Liver (tissue), 3 donors: ENCODE measurements around the gene TMPRSS11D.

ENCODE experiments used
- FOXA1 ChIP-seq: IDR thresholded peaks from 2 replicates; pipeline ENCODE4 v1.6.1; 2016; ENCODE audit warnings: antibody characterized with exemption
- GABPA ChIP-seq, 2 donors: IDR thresholded peaks in 1 of 2; conservative IDR thresholded peaks in 1 of 2; 2 replicates each; pipeline ENCODE4 v1.6.1; 2016; ENCODE audit warnings: antibody characterized with exemption in 2 of 2, mild to moderate bottlenecking in 1 of 2, moderate library complexity in 1 of 2
- HNF4A ChIP-seq, 2 donors: conservative IDR thresholded peaks; 2 replicates each; pipeline ENCODE4 v1.6.1; 2016; ENCODE audit warnings: antibody characterized with exemption in 2 of 2, mild to moderate bottlenecking in 2 of 2
- RAD21 ChIP-seq, 2 donors: IDR thresholded peaks; 2 replicates each; pipeline ENCODE4 v1.6.1; 2016; ENCODE audit warnings: antibody characterized with exemption in 2 of 2, mild to moderate bottlenecking in 2 of 2
- TAF1 ChIP-seq: conservative IDR thresholded peaks from 2 replicates; pipeline ENCODE4 v1.6.1; 2016; ENCODE audit warnings: antibody characterized with exemption, mild to moderate bottlenecking
- YY1 ChIP-seq: IDR thresholded peaks from 2 replicates; pipeline ENCODE4 v1.6.1; 2016; ENCODE audit warnings: antibody characterized with exemption, mild to moderate bottlenecking
- TF ChIP-seq, protein P1 (sequence below): fragments of 150-350 bp; IDR thresholded peaks from 2 replicates; pipeline ENCODE4 v1.5.1; 2017; ENCODE audit warnings: improper control_type of control experiment, low read depth, low read length; ENCODE audit not compliant: missing input control
- TF ChIP-seq, protein P2 (sequence below): IDR thresholded peaks from 2 replicates; pipeline ENCODE4 v1.6.1; 2016; ENCODE audit warnings: antibody characterized with exemption
- TF ChIP-seq, protein P3 (sequence below): IDR thresholded peaks from 2 replicates; pipeline ENCODE4 v1.6.1; 2016; ENCODE audit warnings: antibody characterized with exemption, mild to moderate bottlenecking
- donor health status: healthy.
- donor health status: healthy.

DNA sequence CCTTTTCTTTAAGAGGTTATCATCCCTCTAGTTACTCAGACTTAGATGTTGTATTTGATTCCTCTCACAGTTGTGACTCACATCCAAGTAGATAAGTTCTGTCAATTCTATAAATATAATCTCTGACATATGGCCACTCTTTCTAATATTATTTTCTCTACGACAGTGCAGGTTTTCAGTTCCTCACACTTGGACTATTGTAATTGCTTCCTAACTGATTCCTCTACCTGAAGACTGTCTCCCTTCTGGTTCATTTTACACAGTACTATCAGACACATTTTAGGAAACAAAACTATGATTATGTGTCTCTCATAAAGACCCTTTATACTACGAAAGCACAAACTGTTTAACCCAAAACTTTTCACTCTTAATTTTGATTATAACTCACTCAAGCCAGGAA, 98.3 kb downstream of the TMPRSS11D start:
- TF ChIP-seq, protein P1, sequence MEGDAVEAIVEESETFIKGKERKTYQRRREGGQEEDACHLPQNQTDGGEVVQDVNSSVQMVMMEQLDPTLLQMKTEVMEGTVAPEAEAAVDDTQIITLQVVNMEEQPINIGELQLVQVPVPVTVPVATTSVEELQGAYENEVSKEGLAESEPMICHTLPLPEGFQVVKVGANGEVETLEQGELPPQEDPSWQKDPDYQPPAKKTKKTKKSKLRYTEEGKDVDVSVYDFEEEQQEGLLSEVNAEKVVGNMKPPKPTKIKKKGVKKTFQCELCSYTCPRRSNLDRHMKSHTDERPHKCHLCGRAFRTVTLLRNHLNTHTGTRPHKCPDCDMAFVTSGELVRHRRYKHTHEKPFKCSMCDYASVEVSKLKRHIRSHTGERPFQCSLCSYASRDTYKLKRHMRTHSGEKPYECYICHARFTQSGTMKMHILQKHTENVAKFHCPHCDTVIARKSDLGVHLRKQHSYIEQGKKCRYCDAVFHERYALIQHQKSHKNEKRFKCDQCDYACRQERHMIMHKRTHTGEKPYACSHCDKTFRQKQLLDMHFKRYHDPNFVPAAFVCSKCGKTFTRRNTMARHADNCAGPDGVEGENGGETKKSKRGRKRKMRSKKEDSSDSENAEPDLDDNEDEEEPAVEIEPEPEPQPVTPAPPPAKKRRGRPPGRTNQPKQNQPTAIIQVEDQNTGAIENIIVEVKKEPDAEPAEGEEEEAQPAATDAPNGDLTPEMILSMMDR: no peak
- no peak for TF ChIP-seq YY1
- no peak for TF ChIP-seq GABPA (IDR thresholded peaks at IDR 0.05 in 1 of 2, conservative IDR thresholded peaks at IDR 0.05 in 1 of 2)
- TF ChIP-seq RAD21 (IDR thresholded peaks at IDR 0.05): no peak
- TF ChIP-seq, protein P2, sequence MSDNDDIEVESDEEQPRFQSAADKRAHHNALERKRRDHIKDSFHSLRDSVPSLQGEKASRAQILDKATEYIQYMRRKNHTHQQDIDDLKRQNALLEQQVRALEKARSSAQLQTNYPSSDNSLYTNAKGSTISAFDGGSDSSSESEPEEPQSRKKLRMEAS: no peak
- no peak for TF ChIP-seq HNF4A (conservative IDR thresholded peaks at IDR 0.05)
- TF ChIP-seq, protein P3, sequence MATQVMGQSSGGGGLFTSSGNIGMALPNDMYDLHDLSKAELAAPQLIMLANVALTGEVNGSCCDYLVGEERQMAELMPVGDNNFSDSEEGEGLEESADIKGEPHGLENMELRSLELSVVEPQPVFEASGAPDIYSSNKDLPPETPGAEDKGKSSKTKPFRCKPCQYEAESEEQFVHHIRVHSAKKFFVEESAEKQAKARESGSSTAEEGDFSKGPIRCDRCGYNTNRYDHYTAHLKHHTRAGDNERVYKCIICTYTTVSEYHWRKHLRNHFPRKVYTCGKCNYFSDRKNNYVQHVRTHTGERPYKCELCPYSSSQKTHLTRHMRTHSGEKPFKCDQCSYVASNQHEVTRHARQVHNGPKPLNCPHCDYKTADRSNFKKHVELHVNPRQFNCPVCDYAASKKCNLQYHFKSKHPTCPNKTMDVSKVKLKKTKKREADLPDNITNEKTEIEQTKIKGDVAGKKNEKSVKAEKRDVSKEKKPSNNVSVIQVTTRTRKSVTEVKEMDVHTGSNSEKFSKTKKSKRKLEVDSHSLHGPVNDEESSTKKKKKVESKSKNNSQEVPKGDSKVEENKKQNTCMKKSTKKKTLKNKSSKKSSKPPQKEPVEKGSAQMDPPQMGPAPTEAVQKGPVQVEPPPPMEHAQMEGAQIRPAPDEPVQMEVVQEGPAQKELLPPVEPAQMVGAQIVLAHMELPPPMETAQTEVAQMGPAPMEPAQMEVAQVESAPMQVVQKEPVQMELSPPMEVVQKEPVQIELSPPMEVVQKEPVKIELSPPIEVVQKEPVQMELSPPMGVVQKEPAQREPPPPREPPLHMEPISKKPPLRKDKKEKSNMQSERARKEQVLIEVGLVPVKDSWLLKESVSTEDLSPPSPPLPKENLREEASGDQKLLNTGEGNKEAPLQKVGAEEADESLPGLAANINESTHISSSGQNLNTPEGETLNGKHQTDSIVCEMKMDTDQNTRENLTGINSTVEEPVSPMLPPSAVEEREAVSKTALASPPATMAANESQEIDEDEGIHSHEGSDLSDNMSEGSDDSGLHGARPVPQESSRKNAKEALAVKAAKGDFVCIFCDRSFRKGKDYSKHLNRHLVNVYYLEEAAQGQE: no peak
- no peak for TF ChIP-seq FOXA1
- no peak for TF ChIP-seq TAF1
